Gastrocnemius medialis (tissue), 4 donors: Measurements from ENCODE around the gene KCNQ1. TPM values are rescaled to one million over a fixed set of nuclear protein-coding genes. Genes with fewer than 3 reads are reported as not detected.

Experiments used
- ATAC-seq, 2 donors: fragments of 150-250 bp; one replicate each; pipeline ENCODE4 v1.9.1; 2016
- DNase-seq, 2 donors: peaks; one replicate each; pipeline ENCODE4 v3.0.0-alpha.2; 2019
- H3K27ac ChIP-seq, 4 donors: fragments of 200-600 bp; sonication (generic); 1 replicate in 1 of 4; 2 replicates in 3 of 4; pipeline ENCODE4 v1.5.1; 2016 to 2018; ENCODE audit warnings: mild to moderate bottlenecking in 2 of 4, moderate library complexity in 1 of 4
- H3K27me3 ChIP-seq, 3 donors: fragments of 200-600 bp; sonication (generic) in 2 of 3; 1 replicate in 1 of 3; 2 replicates in 2 of 3; pipeline versions ENCODE4 v1.5.1 to v1.6.0; 2016 to 2019; ENCODE audit warnings: mild to moderate bottlenecking in 1 of 3, moderate library complexity in 1 of 3
- H3K36me3 ChIP-seq, 2 donors: fragments of 200-600 bp; sonication (generic) in 1 of 2; one replicate each; pipeline ENCODE4 v1.5.1; 2017 to 2018
- H3K4me1 ChIP-seq, 2 donors: fragments of 200-600 bp; sonication (generic) in 1 of 2; one replicate each; pipeline ENCODE4 v1.5.1; 2016 to 2017; ENCODE audit warnings: mild to moderate bottlenecking in 2 of 2
- H3K4me3 ChIP-seq, 4 donors: fragments of 200-600 bp; sonication (generic) in 3 of 4; 1 replicate in 1 of 4; 2 replicates in 3 of 4; pipeline ENCODE4 v1.5.1; 2016 to 2019; ENCODE audit warnings: mild to moderate bottlenecking in 2 of 4
- H3K9me3 ChIP-seq, 3 donors: fragments of 200-600 bp; sonication (generic) in 2 of 3; 1 replicate in 1 of 3; 2 replicates in 2 of 3; pipeline ENCODE4 v1.5.1; 2016 to 2019
- CTCF ChIP-seq, 5 experiments: fragments of 450-650 bp in 3 of 5; fragments of 200-600 bp in 2 of 5; sonication (generic) in 2 of 5; IDR thresholded peaks in 4 of 5; conservative IDR thresholded peaks in 1 of 5; 1 replicate in 4 of 5; 2 replicates in 1 of 5; pipeline ENCODE4 v1.5.1; 2016 to 2019; ENCODE audit warnings: antibody characterized with exemption in 5 of 5, mild to moderate bottlenecking in 3 of 5, moderate library complexity in 3 of 5
- POLR2A ChIP-seq, 2 donors: fragments of 450-650 bp; IDR thresholded peaks; one replicate each; pipeline ENCODE4 v1.6.1; 2017; ENCODE audit warnings: antibody characterized with exemption in 2 of 2, mild to moderate bottlenecking in 2 of 2, moderate library complexity in 2 of 2
- in situ Hi-C, 4 donors: fragments of 200-750 bp; cut with MboI; loops; one replicate each; pipeline versions ENCODE4 v1.15.0 to v1.8.0; 2017; ENCODE audit warnings: low sequenced_read_pairs in 4 of 4
- intact Hi-C: fragments of 100-400 bp; cut with DNase I; formaldehyde crosslinking; loops from one replicate; pipeline ENCODE4 v1.15.1; 2023; ENCODE audit warnings: low total_unique reads
- total RNA-seq, 4 donors: library from RNA; depleted of rRNA; stranded (reverse); fragments of >200 nt; gene quantifications; one replicate each; pipeline versions ENCODE4 v1.1.0 to v1.2.3, GENCODE V29; 2016

Gene KCNQ1
- total RNA-seq, 4 donors from 2014 or later: 0.15 to 1.00 (median 0.67) TPM

GRCh38 chr11:2831781-2832532 is 387.1 kb downstream of the KCNQ1 start:
- H3K27me3 ChIP-seq: no peaks in the 10 kb centered on the region
- no peak overlapping the region for H3K27ac ChIP-seq
- no peak for TF ChIP-seq POLR2A (IDR thresholded peaks at IDR 0.05)
- TF ChIP-seq CTCF (IDR thresholded peaks at IDR 0.05 in 4 of 5, conservative IDR thresholded peaks at IDR 0.05 in 1 of 5): no peak
- no peaks in the 10 kb centered on the region for H3K9me3 ChIP-seq
- H3K36me3 ChIP-seq: no peaks in the 10 kb centered on the region
- H3K4me3 ChIP-seq: no peak overlapping the region
- H3K4me1 ChIP-seq: peaks cover 5 to 12% of the 10 kb centered on the region in 2 donors
- intact Hi-C loops (no loop called here), in situ Hi-C loops (no loop called here)
- ATAC-seq: no peak
- DNase-seq: no peak

GRCh38 chr11:2832533-2833020 is 387.8 kb downstream of the KCNQ1 start:
- Histone ChIP-seq H3K36me3 (no peaks in the 10 kb centered on the region), H3K4me1 (peaks cover 9 to 12% of the 10 kb centered on the region in 2 donors), H3K27me3 (no peaks in the 10 kb centered on the region), H3K27ac (no peak overlapping the region), H3K4me3 (no peak overlapping the region), H3K9me3 (no peaks in the 10 kb centered on the region)
- ATAC-seq: no peak
- in situ Hi-C loops: no loop called here
- intact Hi-C loops: no loop called here
- DNase-seq: no peak
- TF ChIP-seq POLR2A (IDR thresholded peaks at IDR 0.05) (no peak), CTCF (IDR thresholded peaks at IDR 0.05 in 4 of 5, conservative IDR thresholded peaks at IDR 0.05 in 1 of 5) (no peak)

- intact Hi-C loops (no loop called here), in situ Hi-C loops (no loop called here)
- no peaks in the 10 kb centered on the region for H3K27me3 ChIP-seq
- TF ChIP-seq CTCF (IDR thresholded peaks at IDR 0.05 in 4 of 5, conservative IDR thresholded peaks at IDR 0.05 in 1 of 5) (no peak), POLR2A (IDR thresholded peaks at IDR 0.05) (no peak)
- DNase-seq (no peak), ATAC-seq (no peak)
- H3K4me1 ChIP-seq: peaks cover 7 to 10% of the 10 kb centered on the region in 2 donors
- no peaks in the 10 kb centered on the region for H3K9me3 ChIP-seq
- no peaks in the 10 kb centered on the region for H3K36me3 ChIP-seq
- no peak overlapping the region for H3K27ac ChIP-seq
- H3K4me3 ChIP-seq: no peak overlapping the region
Observed at GRCh38 chr11:2833051-2833715, 388.4 kb downstream of the KCNQ1 start.

- ATAC-seq: no peak
- H3K27me3 ChIP-seq: no peaks in the 10 kb centered on the region
- H3K27ac ChIP-seq: no peak overlapping the region
- no peak overlapping the region for H3K4me3 ChIP-seq
- intact Hi-C loops (no loop called here), in situ Hi-C loops (no loop called here)
- H3K4me1 ChIP-seq: peaks cover 7 to 10% of the 10 kb centered on the region in 2 donors
- H3K36me3 ChIP-seq: no peaks in the 10 kb centered on the region
- no peak for TF ChIP-seq POLR2A (IDR thresholded peaks at IDR 0.05)
- DNase-seq: no peak
- H3K9me3 ChIP-seq: no peaks in the 10 kb centered on the region
Observed at GRCh38 chr11:2833716-2834502, 389.1 kb downstream of the KCNQ1 start.
